K562 (cell line): ENCODE results near the gene TUT1. TPM values are rescaled to one million over a fixed set of nuclear protein-coding genes. Genes with fewer than 3 reads are reported as not detected.
A peak's percentile ranks its signal among the peaks of the same experiment; 100 is the strongest.

ENCODE experiments used
- ARHGAP35 ChIP-seq: fragments of 450-650 bp; IDR thresholded peaks from 2 replicates; pipeline ENCODE4 v1.6.1; 2018; ENCODE audit not compliant: partially characterized antibody
- CAMTA2 ChIP-seq: fragments of 250-450 bp; sonication (Bioruptor Pico); conservative IDR thresholded peaks from 2 replicates; pipeline ENCODE4 v1.5.1; 2022
- CBFA2T3 ChIP-seq: fragments of 450-650 bp; IDR thresholded peaks from 2 replicates; pipeline ENCODE4 v1.6.1; 2017
- CTBP1 ChIP-seq: fragments of 450-650 bp; IDR thresholded peaks from 2 replicates; pipeline ENCODE4 v1.6.1; 2016; ENCODE audit warnings: borderline replicate concordance
- EP400 ChIP-seq: fragments of 450-650 bp; IDR thresholded peaks from 2 replicates; pipeline ENCODE4 v1.6.1; 2017; ENCODE audit warnings: antibody characterized with exemption, mild to moderate bottlenecking, moderate library complexity
- ETS1 ChIP-seq: conservative IDR thresholded peaks from 2 replicates; pipeline ENCODE4 v1.6.1; 2011; ENCODE audit warnings: low read depth, mild to moderate bottlenecking, low read length; ENCODE audit not compliant: control insufficient read depth
- FOXA1 ChIP-seq: fragments of 450-650 bp; IDR thresholded peaks from 2 replicates; pipeline ENCODE4 v1.6.1; 2016; ENCODE audit warnings: mild to moderate bottlenecking, borderline replicate concordance
- HDAC6 ChIP-seq: IDR thresholded peaks from 2 replicates; pipeline ENCODE4 v1.6.1; 2012; ENCODE audit warnings: low read depth, mild to moderate bottlenecking, control low read depth, inconsistent platforms, low read length, moderate library complexity
- HNRNPL ChIP-seq: fragments of 200-400 bp; formaldehyde crosslinking; IDR thresholded peaks from 2 replicates; pipeline ENCODE4 v1.6.1; 2017; ENCODE audit warnings: low read depth, mild to moderate bottlenecking, low read length
- NR3C1 ChIP-seq: sonication (generic); formaldehyde crosslinking; IDR thresholded peaks from 2 replicates; pipeline ENCODE4 v1.8.1; 2022; ENCODE audit warnings: missing genetic modification reagents
- POLR2AphosphoS5 ChIP-seq: IDR thresholded peaks from 2 replicates; pipeline ENCODE4 v1.6.1; 2011; ENCODE audit warnings: mild to moderate bottlenecking, low read depth, low read length, moderate library complexity; ENCODE audit not compliant: control insufficient read depth, insufficient read depth
- PTTG1 ChIP-seq: fragments of 450-650 bp; IDR thresholded peaks from 2 replicates; pipeline ENCODE4 v1.6.1; 2016; ENCODE audit warnings: low read depth, mild to moderate bottlenecking, missing genetic modification characterization, missing compliant biosample characterization
- RAD51 ChIP-seq: fragments of 450-650 bp; IDR thresholded peaks from 2 replicates; pipeline ENCODE4 v1.7.1; 2016; ENCODE audit warnings: low read depth, mild to moderate bottlenecking, borderline replicate concordance
- RBM34 ChIP-seq: fragments of 200-400 bp; formaldehyde crosslinking; IDR thresholded peaks from 2 replicates; pipeline ENCODE4 v1.6.1; 2018; ENCODE audit warnings: low read length, borderline replicate concordance; ENCODE audit not compliant: insufficient read depth
- SRSF9 ChIP-seq: fragments of 200-400 bp; formaldehyde crosslinking; IDR thresholded peaks from 2 replicates; pipeline ENCODE4 v1.6.1; 2017; ENCODE audit warnings: low read depth, low read length, borderline replicate concordance
- STAT5A ChIP-seq: IDR thresholded peaks from 2 replicates; pipeline ENCODE4 v1.6.1; 2012; ENCODE audit warnings: low read length, inconsistent platforms, borderline replicate concordance
- TCF3 ChIP-seq: sonication (generic); formaldehyde crosslinking; IDR thresholded peaks from 2 replicates; pipeline ENCODE4 v1.4.0; 2020; ENCODE audit warnings: mild to moderate bottlenecking, missing genetic modification reagents
- THRB ChIP-seq: fragments of 450-650 bp; formaldehyde crosslinking; conservative IDR thresholded peaks from 2 replicates; pipeline ENCODE4 v1.4.0; 2022; ENCODE audit warnings: mild to moderate bottlenecking, missing genetic modification characterization
- TSC22D4 ChIP-seq: fragments of 450-650 bp; IDR thresholded peaks from 2 replicates; pipeline ENCODE4 v1.6.1; 2016; ENCODE audit warnings: missing genetic modification characterization, missing biosample characterization, control low read depth
- USF1 ChIP-seq: sonication (generic); formaldehyde crosslinking; IDR thresholded peaks from 2 replicates; pipeline ENCODE4 v1.9.0; 2022; ENCODE audit warnings: mild to moderate bottlenecking, missing genetic modification reagents
- ZBTB49 ChIP-seq: sonication (generic); formaldehyde crosslinking; IDR thresholded peaks from 2 replicates; pipeline ENCODE4 v1.8.0; 2022; ENCODE audit warnings: missing genetic modification reagents, mild to moderate bottlenecking, borderline replicate concordance
- ZC3H4 ChIP-seq: sonication (generic); formaldehyde crosslinking; IDR thresholded peaks from 2 replicates; pipeline ENCODE4 v1.9.0; 2021; ENCODE audit warnings: missing genetic modification reagents, borderline replicate concordance
- polyA plus RNA-seq, 8 experiments: library from polyadenylated mRNA; depleted of rRNA in 4 of 8; stranded (reverse) in 5 of 8; unstranded in 3 of 8; fragments of >200 nt; fragmentation: Nextera tagmentation in 2 of 8; fragmentation: Illumina TruSeq in 1 of 8; extraction: Ambion mirVana in 2 of 8; extraction: Trizol in 1 of 8; gene quantifications; 2 replicates each; pipeline versions ENCODE4 v1.2.1 to v1.2.3, GENCODE V29; 2011 to 2014; ENCODE audit warnings: inconsistent platforms in 1 of 8, missing spikeins in 1 of 8
- total RNA-seq, 7 experiments: library from RNA; depleted of rRNA in 6 of 7; stranded (reverse); fragments of >200 nt in 6 of 7; fragmentation: Illumina TruSeq in 2 of 7; extraction: Trizol in 2 of 7; gene quantifications; 2 replicates each; pipeline versions ENCODE4 v1.2.1 to v1.2.3, GENCODE V29; 2011 to 2021; ENCODE audit warnings: low replicate concordance in 1 of 7

Gene TUT1
- total and polyA plus RNA-seq, 9 of the 15 experiments (the other 6 are each of a cell fraction or from before 2014, with no cell fraction given) = 0.66 to 44.3 (median 15.7) TPM

GRCh38 chr11:62602141-62603071 lies 11.1 kb upstream of the TUT1 start (continued):
- TF ChIP-seq EP400 (peak; percentile 23; the same call in 1 of the 2 replicates), HDAC6 (no peak), USF1 (CRISPR knock-in tag) (peak; percentile 87), ETS1 (no peak), CBFA2T3 (no peak), SRSF9 (no peak), CAMTA2 (CRISPR knock-in tag) (no peak), ARHGAP35 (no peak), NR3C1 (CRISPR knock-in tag) (no peak), ZBTB49 (CRISPR knock-in tag) (no peak), TCF3 (CRISPR knock-in tag) (no peak), ZC3H4 (CRISPR knock-in tag) (no peak), RAD51 (peak; percentile 71), TSC22D4 (tag) (no peak), PTTG1 (tag) (no peak), POLR2AphosphoS5 (no peak; the same call in 1 of the 2 replicates), HNRNPL (peak; percentile 56; the same call in 1 of the 2 replicates), THRB (0 out of 2 replicates have a peak, but pooled peaks have one; percentile 23), FOXA1 (no peak), RBM34 (no peak), STAT5A (no peak), CTBP1 (no peak)
